Fibroblast of pulmonary artery (primary cell): Measurements from ENCODE around the gene TNFAIP3.
A peak's percentile ranks its signal among the peaks of the same experiment; 100 is the strongest.

ENCODE experiments used
- DNase-seq: peaks from one replicate; pipeline ENCODE4 v3.0.0-alpha.2; 2010; ENCODE audit warnings: low read depth
- H3K4me3 ChIP-seq: replicated peaks from 2 replicates; pipeline ENCODE4 v1.5.1; 2011; ENCODE audit warnings: low read depth, mild to moderate bottlenecking, control low read depth, low read length, moderate library complexity
- CTCF ChIP-seq: IDR thresholded peaks from 2 replicates; pipeline ENCODE4 v1.5.1; 2011; ENCODE audit warnings: mild to moderate bottlenecking, control low read depth, low read length, inconsistent platforms; ENCODE audit errors: missing control alignments

The TNFAIP3 gene

GRCh38 chr6:137870744-137871247 is 3.7 kb downstream of the TNFAIP3 start:
- peak; percentile 18 for TF ChIP-seq CTCF
- DNase-seq, result peak; percentile 66
- H3K4me3 ChIP-seq, result peak overlapping the region; percentile 93

GRCh38 chr6:137871291-137871690 is 4.2 kb downstream of the TNFAIP3 start:
- H3K4me3 ChIP-seq, result peak overlapping the region; percentile 93
- no peak for DNase-seq
- TF ChIP-seq CTCF, result no peak

GRCh38 chr6:137871831-137872454 is 4.9 kb downstream of the TNFAIP3 start:
- no peak for TF ChIP-seq CTCF
- H3K4me3 ChIP-seq, result peak overlapping the region; percentile 93
- DNase-seq, result no peak

- DNase-seq, result no peak
- H3K4me3 ChIP-seq, result peak overlapping the region; percentile 93
- TF ChIP-seq CTCF, result no peak
Measured at GRCh38 chr6:137872581-137873115, 5.6 kb downstream of the TNFAIP3 start.

GRCh38 chr6:137873273-137873762 is 6.3 kb downstream of the TNFAIP3 start:
- peak overlapping the region; percentile 93 for H3K4me3 ChIP-seq
- peak; percentile 99 for DNase-seq

GRCh38 chr6:137874204-137875057 is 7.4 kb downstream of the TNFAIP3 start:
- DNase-seq, result no peak
- peak overlapping the region; percentile 93 for H3K4me3 ChIP-seq
- no peak for TF ChIP-seq CTCF

More at GRCh38 chr6:137873273-137873762, 6.3 kb downstream of the TNFAIP3 start:
- TF ChIP-seq CTCF, result no peak
